GM12878 (cell line): Measurements from ENCODE around the gene DCAF17. TPM values are rescaled to one million over a fixed set of nuclear protein-coding genes. Genes with fewer than 3 reads are reported as not detected.

ENCODE experiments used
- EED ChIP-seq: sonication (generic); IDR thresholded peaks from 2 replicates; pipeline ENCODE4 v1.6.1; 2016; ENCODE audit warnings: antibody characterized with exemption, low read depth
- EZH2 ChIP-seq: IDR thresholded peaks from 2 replicates; pipeline ENCODE4 v1.6.1; 2012; ENCODE audit warnings: low read depth, mild to moderate bottlenecking, control low read depth, inconsistent platforms, low read length, borderline replicate concordance; ENCODE audit not compliant: control insufficient read depth
- FOXK2 ChIP-seq: fragments of 450-650 bp; IDR thresholded peaks from 2 replicates; pipeline ENCODE4 v1.6.1; 2017; ENCODE audit warnings: mild to moderate bottlenecking, moderate library complexity
- IKZF2 ChIP-seq, 2 experiments: fragments of 450-650 bp; IDR thresholded peaks; 2 replicates each; pipeline ENCODE4 v1.6.1; 2017; ENCODE audit warnings: mild to moderate bottlenecking in 2 of 2, moderate library complexity in 2 of 2
- JUNB ChIP-seq: IDR thresholded peaks from 2 replicates; pipeline ENCODE4 v1.6.1; 2016; ENCODE audit warnings: antibody characterized with exemption, mild to moderate bottlenecking
- LARP7 ChIP-seq: fragments of 450-650 bp; IDR thresholded peaks from 2 replicates; pipeline ENCODE4 v1.6.1; 2017; ENCODE audit warnings: mild to moderate bottlenecking
- MEF2A ChIP-seq: IDR thresholded peaks from 2 replicates; pipeline ENCODE4 v1.6.1; 2011; ENCODE audit warnings: low read depth, mild to moderate bottlenecking, low read length, moderate library complexity; ENCODE audit not compliant: insufficient read depth
- MTA2 ChIP-seq: fragments of 450-650 bp; IDR thresholded peaks from 2 replicates; pipeline ENCODE4 v1.6.1; 2016; ENCODE audit warnings: low read depth, mild to moderate bottlenecking, moderate library complexity
- MYC ChIP-seq: IDR thresholded peaks from 2 replicates; pipeline ENCODE4 v1.6.1; 2011; ENCODE audit warnings: mild to moderate bottlenecking, low read length, moderate library complexity, inconsistent platforms; ENCODE audit not compliant: insufficient read depth, insufficient replicate concordance, insufficient read length, severe bottlenecking
- NFIC ChIP-seq: IDR thresholded peaks from 2 replicates; pipeline ENCODE4 v1.6.1; 2012; ENCODE audit warnings: low read depth, mild to moderate bottlenecking, inconsistent platforms, low read length, moderate library complexity
- RFX5 ChIP-seq: IDR thresholded peaks from 2 replicates; pipeline ENCODE4 v1.6.1; 2011; ENCODE audit warnings: low read depth, low read length, improper control_type of control experiment
- RUNX3 ChIP-seq: IDR thresholded peaks from 2 replicates; pipeline ENCODE4 v1.6.1; 2012; ENCODE audit warnings: low read length, inconsistent platforms
- SMC3 ChIP-seq: IDR thresholded peaks from 2 replicates; pipeline ENCODE4 v1.6.1; 2011; ENCODE audit warnings: low read length, improper control_type of control experiment, borderline replicate concordance
- TAF1 ChIP-seq: IDR thresholded peaks from 2 replicates; pipeline ENCODE4 v1.6.1; 2011; ENCODE audit warnings: mild to moderate bottlenecking, low read depth, low read length, borderline replicate concordance
- TCF7 ChIP-seq: IDR thresholded peaks from 2 replicates; pipeline ENCODE4 v1.6.1; 2014; ENCODE audit warnings: antibody characterized with exemption, borderline replicate concordance
- USF2 ChIP-seq: IDR thresholded peaks from 2 replicates; pipeline ENCODE4 v1.6.1; 2011; ENCODE audit warnings: low read depth, low read length, improper control_type of control experiment, borderline replicate concordance
- ZNF384 ChIP-seq: IDR thresholded peaks from 2 replicates; pipeline ENCODE4 v1.6.1; 2012; ENCODE audit warnings: low read depth, mild to moderate bottlenecking, low read length, improper control_type of control experiment, borderline replicate concordance
- polyA plus RNA-seq, 11 experiments: library from polyadenylated mRNA; depleted of rRNA in 4 of 11; unstranded in 6 of 11; stranded (reverse) in 5 of 11; fragments of >200 nt; fragmentation: Nextera tagmentation in 4 of 11; fragmentation: Illumina TruSeq in 1 of 11; extraction: Ambion mirVana in 4 of 11; extraction: Trizol in 1 of 11; gene quantifications; 1 replicate in 1 of 11; 2 replicates in 10 of 11; pipeline versions ENCODE4 v1.2.1 to v1.2.3, GENCODE V29; 2011 to 2016; ENCODE audit warnings: inconsistent platforms in 2 of 11, missing spikeins in 2 of 11, low read depth in 1 of 11
- total RNA-seq, 4 experiments: library from RNA; depleted of rRNA in 3 of 4; stranded (reverse); fragments of >200 nt in 3 of 4; fragmentation: Illumina TruSeq in 1 of 4; extraction: Trizol in 1 of 4; gene quantifications; 2 replicates each; pipeline versions ENCODE4 v1.2.1 to v1.2.3, GENCODE V29; 2013 to 2021
- TF ChIP-seq, protein P1 (sequence below): fragments of 450-650 bp; IDR thresholded peaks from 2 replicates; pipeline ENCODE4 v1.6.1; 2016; ENCODE audit warnings: mild to moderate bottlenecking, moderate library complexity, borderline replicate concordance
- TF ChIP-seq, protein P2 (sequence below): IDR thresholded peaks from 2 replicates; pipeline ENCODE4 v1.6.1; 2011; ENCODE audit warnings: mild to moderate bottlenecking, low read depth, low read length, moderate library complexity; ENCODE audit not compliant: insufficient replicate concordance

Gene DCAF17
- total and polyA plus RNA-seq, 10 of the 15 experiments (the other 5 are each of a cell fraction or from before 2014, with no cell fraction given) = 5.2 to 32.9 (median 23.4) TPM

GRCh38 chr2:171389325-171389724 is 44.7 kb upstream of the DCAF17 start (continued):
- 0 out of 2 replicates have a peak, but pooled peaks have one; percentile 2 for TF ChIP-seq MEF2A
- TF ChIP-seq MTA2 = 0 out of 2 replicates have a peak, but pooled peaks have one; percentile 14
- TF ChIP-seq NFIC = peak; percentile 74
- TF ChIP-seq IKZF2 (IDR thresholded peaks at IDR 0.05) = 0 out of 4 replicates have a peak, but pooled peaks of 1 of the 2 experiments have one; percentile 44
- TF ChIP-seq EED = peak; percentile 78
- TF ChIP-seq RUNX3 = peak; percentile 82
- TF ChIP-seq RFX5 = no peak
- TF ChIP-seq, protein P1, sequence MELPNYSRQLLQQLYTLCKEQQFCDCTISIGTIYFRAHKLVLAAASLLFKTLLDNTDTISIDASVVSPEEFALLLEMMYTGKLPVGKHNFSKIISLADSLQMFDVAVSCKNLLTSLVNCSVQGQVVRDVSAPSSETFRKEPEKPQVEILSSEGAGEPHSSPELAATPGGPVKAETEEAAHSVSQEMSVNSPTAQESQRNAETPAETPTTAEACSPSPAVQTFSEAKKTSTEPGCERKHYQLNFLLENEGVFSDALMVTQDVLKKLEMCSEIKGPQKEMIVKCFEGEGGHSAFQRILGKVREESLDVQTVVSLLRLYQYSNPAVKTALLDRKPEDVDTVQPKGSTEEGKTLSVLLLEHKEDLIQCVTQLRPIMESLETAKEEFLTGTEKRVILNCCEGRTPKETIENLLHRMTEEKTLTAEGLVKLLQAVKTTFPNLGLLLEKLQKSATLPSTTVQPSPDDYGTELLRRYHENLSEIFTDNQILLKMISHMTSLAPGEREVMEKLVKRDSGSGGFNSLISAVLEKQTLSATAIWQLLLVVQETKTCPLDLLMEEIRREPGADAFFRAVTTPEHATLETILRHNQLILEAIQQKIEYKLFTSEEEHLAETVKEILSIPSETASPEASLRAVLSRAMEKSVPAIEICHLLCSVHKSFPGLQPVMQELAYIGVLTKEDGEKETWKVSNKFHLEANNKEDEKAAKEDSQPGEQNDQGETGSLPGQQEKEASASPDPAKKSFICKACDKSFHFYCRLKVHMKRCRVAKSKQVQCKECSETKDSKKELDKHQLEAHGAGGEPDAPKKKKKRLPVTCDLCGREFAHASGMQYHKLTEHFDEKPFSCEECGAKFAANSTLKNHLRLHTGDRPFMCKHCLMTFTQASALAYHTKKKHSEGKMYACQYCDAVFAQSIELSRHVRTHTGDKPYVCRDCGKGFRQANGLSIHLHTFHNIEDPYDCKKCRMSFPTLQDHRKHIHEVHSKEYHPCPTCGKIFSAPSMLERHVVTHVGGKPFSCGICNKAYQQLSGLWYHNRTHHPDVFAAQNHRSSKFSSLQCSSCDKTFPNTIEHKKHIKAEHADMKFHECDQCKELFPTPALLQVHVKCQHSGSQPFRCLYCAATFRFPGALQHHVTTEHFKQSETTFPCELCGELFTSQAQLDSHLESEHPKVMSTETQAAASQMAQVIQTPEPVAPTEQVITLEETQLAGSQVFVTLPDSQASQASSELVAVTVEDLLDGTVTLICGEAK = no peak
- TF ChIP-seq, protein P2, sequence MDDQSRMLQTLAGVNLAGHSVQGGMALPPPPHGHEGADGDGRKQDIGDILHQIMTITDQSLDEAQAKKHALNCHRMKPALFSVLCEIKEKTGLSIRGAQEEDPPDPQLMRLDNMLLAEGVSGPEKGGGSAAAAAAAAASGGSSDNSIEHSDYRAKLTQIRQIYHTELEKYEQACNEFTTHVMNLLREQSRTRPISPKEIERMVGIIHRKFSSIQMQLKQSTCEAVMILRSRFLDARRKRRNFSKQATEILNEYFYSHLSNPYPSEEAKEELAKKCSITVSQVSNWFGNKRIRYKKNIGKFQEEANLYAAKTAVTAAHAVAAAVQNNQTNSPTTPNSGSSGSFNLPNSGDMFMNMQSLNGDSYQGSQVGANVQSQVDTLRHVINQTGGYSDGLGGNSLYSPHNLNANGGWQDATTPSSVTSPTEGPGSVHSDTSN = no peak
- no peak for TF ChIP-seq EZH2
- TF ChIP-seq TAF1 = no peak
- TF ChIP-seq JUNB = peak; percentile 42; the same call in 1 of the 2 replicates
- no peak for TF ChIP-seq MYC
- TF ChIP-seq LARP7 = no peak
- TF ChIP-seq FOXK2 = no peak
- TF ChIP-seq TCF7 = peak; percentile 57; the same call in 1 of the 2 replicates
- TF ChIP-seq ZNF384 = peak; percentile 76; the same call in 1 of the 2 replicates
- TF ChIP-seq USF2 = no peak
- no peak for TF ChIP-seq SMC3
